A673 (cell line): ENCODE data around the gene F2R. TPM values are rescaled to one million over a fixed set of nuclear protein-coding genes. Genes with fewer than 3 reads are reported as not detected.
"Not testable (repeated sequence)": the region's sequence is repeated elsewhere in the genome, so short reads cannot be mapped to it uniquely, and the experiment has no call there.

Experiments
- BruUV-seq: library from RNA; stranded (reverse); fragments of 400-500 nt; replicated peaks from 2 replicates; lab custom pipeline; 2021; lab: Mats Ljungman, UMichigan
- CTCF ChIA-PET: fragments of 300-600 bp; sonication (Branson Sonifier 250); formaldehyde crosslinking; loops from one replicate; lab custom pipeline; 2022; ENCODE audit warnings: antibody characterized with exemption; lab: Charles Lee
- POLR2A ChIA-PET: fragments of 300-600 bp; sonication (Branson Sonifier 250); formaldehyde crosslinking; loops from one replicate; lab custom pipeline; 2022; ENCODE audit warnings: antibody characterized with exemption; ENCODE audit not compliant: low non-redundant PET; lab: Charles Lee
- DNase-seq: peaks from one replicate; pipeline ENCODE4 v3.0.0-alpha.2; 2015; ENCODE audit warnings: low spot score
- H3K27ac ChIP-seq: fragments of 200-600 bp; sonication (generic); 2 replicates; pipeline ENCODE4 v1.5.1; 2016; ENCODE audit warnings: mixed run types, low read depth, mild to moderate bottlenecking, mixed read lengths, antibody characterized with exemption, low read length; ENCODE audit not compliant: poor library complexity, severe bottlenecking
- H3K27me3 ChIP-seq: fragments of 200-600 bp; sonication (generic); replicated peaks from 2 replicates; pipeline ENCODE4 v1.6.1; 2017; ENCODE audit warnings: mixed run types, low read depth, mild to moderate bottlenecking, mixed read lengths, antibody characterized with exemption, low read length; ENCODE audit not compliant: insufficient read depth, poor library complexity
- H3K36me3 ChIP-seq: fragments of 200-600 bp; sonication (generic); 2 replicates; pipeline ENCODE4 v1.6.1; 2016; ENCODE audit warnings: mixed run types, mild to moderate bottlenecking, mixed read lengths, antibody characterized with exemption, low read length; ENCODE audit not compliant: insufficient read depth, poor library complexity, severe bottlenecking
- H3K4me1 ChIP-seq: fragments of 200-600 bp; sonication (generic); 2 replicates; pipeline ENCODE4 v1.6.1; 2017; ENCODE audit warnings: mixed run types, mild to moderate bottlenecking, mixed read lengths, antibody characterized with exemption, low read length; ENCODE audit not compliant: insufficient read depth, poor library complexity, severe bottlenecking
- H3K4me3 ChIP-seq: fragments of 200-600 bp; sonication (generic); 2 replicates; pipeline ENCODE4 v1.5.1; 2016; ENCODE audit warnings: low read depth, mixed run types, mild to moderate bottlenecking, mixed read lengths, low read length; ENCODE audit not compliant: poor library complexity, severe bottlenecking
- H3K9me3 ChIP-seq: fragments of 200-600 bp; sonication (generic); 2 replicates; pipeline ENCODE4 v1.6.1; 2016; ENCODE audit warnings: mixed run types, low read depth, mild to moderate bottlenecking, mixed read lengths, antibody characterized with exemption, low read length; ENCODE audit not compliant: poor library complexity, severe bottlenecking
- CTCF ChIP-seq: fragments of 300-800, 200-600 bp; sonication (generic); conservative IDR thresholded peaks from 2 replicates; pipeline ENCODE4 v1.5.1; 2017; ENCODE audit warnings: low read depth, mild to moderate bottlenecking, antibody characterized with exemption, low read length, moderate library complexity, mixed read lengths
- EZH2 ChIP-seq: fragments of 200-600 bp; sonication (generic); IDR thresholded peaks from 2 replicates; pipeline ENCODE4 v1.6.1; 2017; ENCODE audit warnings: borderline replicate concordance, low read depth, mild to moderate bottlenecking, mixed read lengths, antibody characterized with exemption, low read length; ENCODE audit not compliant: poor library complexity, severe bottlenecking
- intact Hi-C: fragments of 100-400 bp; cut with micrococcal nuclease; formaldehyde crosslinking; loops from one replicate; pipeline ENCODE4 v1.10.0; 2022; ENCODE audit not compliant: unreplicated experiment
- total RNA-seq: library from RNA; stranded (reverse); gene quantifications from 2 replicates; pipeline ENCODE4 v1.2.3, GENCODE V29; 2021

The F2R gene
- total RNA-seq, 1 experiment from 2014 or later, result 83.3 TPM

GRCh38 chr5:76775921-76776320 is 60.0 kb downstream of the F2R start:
- ChIA-PET CTCF (no interaction called here), POLR2A (no interaction called here)
- Histone ChIP-seq H3K27me3 (no peaks in the 10 kb centered on the region), H3K9me3 (no peaks in the 10 kb centered on the region), H3K4me1 (peaks cover 3% of the 10 kb centered on the region), H3K27ac (no peak overlapping the region), H3K4me3 (no peak overlapping the region), H3K36me3 (no peaks in the 10 kb centered on the region)
- BruUV-seq, result no TSS peak
- intact Hi-C loops, result loop anchor here (10.0 kb wide), 1 partner anchor 371 kb away; the partner anchor contains the start of gene IQGAP2
- DNase-seq, result no peak
- TF ChIP-seq CTCF (no peak), EZH2 (no peak)

- TF ChIP-seq EZH2, result no peak
- no peak for TF ChIP-seq CTCF
- no peaks in the 10 kb centered on the region for H3K9me3 ChIP-seq
- H3K4me1 ChIP-seq, result peaks cover 3% of the 10 kb centered on the region
- no TSS peak for BruUV-seq
- intact Hi-C loops, result loop anchor here (10.0 kb wide), 1 partner anchor 372 kb away; the partner anchor contains the start of gene IQGAP2
- DNase-seq, result no peak
- no peak overlapping the region for H3K27ac ChIP-seq
- H3K27me3 ChIP-seq, result no peaks in the 10 kb centered on the region
- CTCF ChIA-PET, result no interaction called here
- no peaks in the 10 kb centered on the region for H3K36me3 ChIP-seq
- POLR2A ChIA-PET, result no interaction called here
- H3K4me3 ChIP-seq, result no peak overlapping the region
Measured at GRCh38 chr5:76776391-76776790, 60.5 kb downstream of the F2R start.

DNA sequence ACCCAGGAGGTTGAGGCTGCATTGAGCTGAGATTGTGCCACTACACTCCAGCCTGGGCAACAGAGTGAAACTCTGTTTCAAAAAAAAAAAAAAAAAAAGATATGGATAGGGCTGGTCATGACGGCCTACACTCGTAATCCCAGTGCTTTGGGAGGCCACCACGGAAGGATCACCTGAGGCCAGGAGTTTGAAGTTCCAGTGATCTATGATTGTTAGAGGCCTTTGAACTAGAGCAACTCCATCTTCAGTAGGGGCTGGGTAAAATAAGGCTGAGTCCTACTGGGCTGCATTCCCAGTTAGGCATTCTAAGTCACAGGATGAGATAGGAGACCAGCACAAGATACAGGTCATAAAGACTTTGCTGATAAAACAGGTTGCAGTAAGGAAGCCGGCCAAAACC is 64.7 kb downstream of the F2R start:
- DNase-seq, H3K4me3 ChIP-seq, H3K9me3 ChIP-seq, H3K27ac ChIP-seq, POLR2A ChIA-PET, BruUV-seq, H3K27me3 ChIP-seq, intact Hi-C loops, CTCF ChIA-PET, H3K4me1 ChIP-seq, H3K36me3 ChIP-seq: not testable (repeated sequence)

DNA sequence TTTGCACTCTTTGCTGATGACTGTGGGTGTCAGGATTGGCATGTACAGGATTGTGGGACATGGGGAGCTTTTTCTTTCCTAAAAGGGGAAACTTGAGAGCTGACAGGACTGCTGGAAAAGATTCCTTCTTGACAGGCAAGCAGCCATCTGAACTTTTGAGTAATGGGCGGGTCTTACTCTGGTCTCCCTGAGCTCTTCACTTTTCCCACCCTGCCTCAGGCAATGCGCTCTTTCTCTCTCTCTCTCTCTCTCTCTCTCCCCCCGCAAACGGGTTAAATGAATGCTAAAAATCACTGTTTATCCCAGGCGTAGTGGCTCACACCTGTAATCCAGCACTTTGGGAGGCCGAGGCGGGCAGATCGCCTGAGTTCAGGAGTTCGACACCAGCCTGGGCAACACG is 65.8 kb downstream of the F2R start:
- H3K27ac ChIP-seq, result no peak overlapping the region
- intact Hi-C loops, result no loop called here
- ChIA-PET POLR2A (no interaction called here), CTCF (no interaction called here)
- no peak for TF ChIP-seq EZH2
- no peak for TF ChIP-seq CTCF
- no peaks in the 10 kb centered on the region for H3K36me3 ChIP-seq
- H3K4me1 ChIP-seq, result no peaks in the 10 kb centered on the region
- no peak for DNase-seq
- no TSS peak for BruUV-seq
- H3K27me3 ChIP-seq, result no peaks in the 10 kb centered on the region
- H3K9me3 ChIP-seq, result no peaks in the 10 kb centered on the region
- no peak overlapping the region for H3K4me3 ChIP-seq
